Body of pancreas (tissue), 4 donors: Measurements from ENCODE around the gene RIT2.

Source experiments
- CTCF ChIP-seq, 7 experiments: fragments of 450-650 bp in 4 of 7; fragments of 200-600 bp in 3 of 7; sonication (generic) in 3 of 7; IDR thresholded peaks; one replicate each; pipeline ENCODE4 v1.5.1; 2016 to 2019; ENCODE audit warnings: antibody characterized with exemption in 7 of 7
- POLR2A ChIP-seq, 3 donors: fragments of 450-650 bp; IDR thresholded peaks; one replicate each; pipeline ENCODE4 v1.6.1; 2016; ENCODE audit warnings: antibody characterized with exemption in 3 of 3, mild to moderate bottlenecking in 2 of 3

GRCh38 chr18:42929857-42930256 is 185.6 kb downstream of the RIT2 start:
- TF ChIP-seq CTCF (IDR thresholded peaks at IDR 0.05): no peak
- no peak for TF ChIP-seq POLR2A (IDR thresholded peaks at IDR 0.05)
